SK-N-MC (cell line): ENCODE results near the gene CFAP77.

Experiments used
- EZH2 ChIP-seq: fragments of 200-600 bp; sonication (generic); IDR thresholded peaks from one replicate; pipeline ENCODE4 v1.6.1; 2017; ENCODE audit warnings: antibody characterized with exemption
- POLR2AphosphoS5 ChIP-seq: IDR thresholded peaks from 2 replicates; pipeline ENCODE4 v1.6.1; 2012; ENCODE audit warnings: mild to moderate bottlenecking, low read depth, low read length, borderline replicate concordance

DNA sequence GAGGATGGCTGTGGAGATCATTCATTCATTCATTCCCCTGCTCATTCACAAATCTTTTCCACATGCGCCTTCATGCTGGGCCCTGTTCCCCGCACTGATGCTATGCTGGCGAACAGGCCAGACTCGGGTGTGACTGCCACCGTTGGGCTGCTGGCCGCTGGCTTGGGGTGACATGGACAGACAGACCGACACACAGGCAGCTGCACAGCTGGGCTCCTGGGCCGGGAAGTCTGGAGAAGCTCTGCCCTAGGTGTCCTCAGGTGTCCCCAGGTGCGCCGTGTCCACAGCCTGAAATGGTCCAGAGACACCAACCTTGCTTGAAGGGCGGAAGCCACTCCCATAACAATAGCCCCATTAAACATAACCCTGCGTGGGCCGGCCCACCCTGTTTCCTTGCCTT lies 137.4 kb downstream of the CFAP77 start:
- no peak for TF ChIP-seq EZH2
- TF ChIP-seq POLR2AphosphoS5, result no peak
